Gastroesophageal sphincter (tissue), 4 donors: Measurements from ENCODE around the gene CERK. TPM values are rescaled to one million over a fixed set of nuclear protein-coding genes. Genes with fewer than 3 reads are reported as not detected.
A peak's percentile ranks its signal among the peaks of the same experiment; 100 is the strongest.

Experiments
- ATAC-seq: fragments of 150-250 bp; one replicate; pipeline ENCODE4 v1.9.1; 2016; ENCODE audit warnings: mild to moderate bottlenecking, moderate library complexity
- H3K27ac ChIP-seq, 4 donors: fragments of 200-600 bp; sonication (generic) in 3 of 4; 1 replicate in 3 of 4; 2 replicates in 1 of 4; pipeline ENCODE4 v1.5.1; 2016 to 2019
- H3K27me3 ChIP-seq: fragments of 200-600 bp; sonication (generic); one replicate; pipeline ENCODE4 v1.5.1; 2019
- H3K36me3 ChIP-seq, 2 donors: fragments of 200-600 bp; sonication (generic); one replicate each; pipeline ENCODE4 v1.5.1; 2019; ENCODE audit warnings: control low read depth in 1 of 2
- H3K4me1 ChIP-seq, 3 donors: fragments of 200-600 bp; sonication (generic); 1 replicate in 2 of 3; 2 replicates in 1 of 3; pipeline ENCODE4 v1.5.1; 2016 to 2019; ENCODE audit warnings: control low read depth in 2 of 3
- H3K4me3 ChIP-seq, 2 donors: fragments of 200-600 bp; sonication (generic); one replicate each; pipeline ENCODE4 v1.5.1; 2019; ENCODE audit warnings: mild to moderate bottlenecking in 1 of 2, moderate library complexity in 1 of 2
- H3K9me3 ChIP-seq, 3 donors: fragments of 200-600 bp; sonication (generic); one replicate each; pipeline ENCODE4 v1.5.1; 2017 to 2019; ENCODE audit warnings: control low read depth in 2 of 3
- EP300 ChIP-seq: sonication (generic); formaldehyde crosslinking; IDR thresholded peaks from one replicate; pipeline ENCODE4 v1.6.1; 2017; ENCODE audit warnings: antibody characterized with exemption, mild to moderate bottlenecking
- POLR2A ChIP-seq, 2 donors: fragments of 450-650 bp; IDR thresholded peaks; one replicate each; pipeline ENCODE4 v1.6.1; 2017; ENCODE audit warnings: antibody characterized with exemption in 2 of 2, mild to moderate bottlenecking in 2 of 2, moderate library complexity in 1 of 2
- POLR2AphosphoS5 ChIP-seq: sonication (generic); formaldehyde crosslinking; IDR thresholded peaks from one replicate; pipeline ENCODE4 v1.6.1; 2017; ENCODE audit warnings: antibody characterized with exemption
- WGBS, 2 donors: methylation state at CpG; one replicate each; pipeline ENCODE4 v1.1.5; 2018; ENCODE audit warnings: low coverage in 1 of 2; 5-methylcytosine and 5-hydroxymethylcytosine counted together
- total RNA-seq, 4 donors: library from RNA; depleted of rRNA; stranded (reverse); fragments of >200 nt; gene quantifications; one replicate each; pipeline ENCODE4 v1.1.0, GENCODE V29; 2016
- TF ChIP-seq, protein P1 (sequence below), 4 experiments: fragments of 200-600 bp in 2 of 4; fragments of 450-650 bp in 2 of 4; sonication (generic) in 1 of 4; IDR thresholded peaks; one replicate each; pipeline ENCODE4 v1.5.1; 2017 to 2019; ENCODE audit warnings: antibody characterized with exemption in 4 of 4, mild to moderate bottlenecking in 2 of 4, moderate library complexity in 2 of 4

The CERK gene
- total RNA-seq, 4 donors from 2014 or later = 44.6 to 55.9 (median 45.6) TPM

DNA sequence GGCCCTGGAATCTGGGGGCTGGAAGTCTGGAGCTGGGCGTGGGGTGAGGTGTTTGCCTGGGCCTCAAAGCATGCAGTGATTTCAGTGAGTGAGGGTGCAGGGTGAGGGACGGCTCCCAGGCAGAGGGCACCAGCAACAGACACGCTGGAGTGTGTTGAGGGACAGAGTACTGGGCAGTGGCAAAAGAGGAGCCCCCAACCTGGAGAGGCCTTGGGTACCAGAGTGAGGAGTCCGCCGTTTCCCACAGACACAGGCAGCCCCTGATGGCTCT is 12.4 kb upstream of the CERK start:
- peaks cover 61% of the 10 kb centered on the region for H3K27me3 ChIP-seq
- no peaks in the 10 kb centered on the region for H3K9me3 ChIP-seq
- no peak overlapping the region for H3K4me3 ChIP-seq
- peaks cover 0 to 37% (median 25%) of the 10 kb centered on the region in 3 donors for H3K4me1 ChIP-seq
- ATAC-seq = no peak
- H3K36me3 ChIP-seq = no peaks in the 10 kb centered on the region
- TF ChIP-seq POLR2A (IDR thresholded peaks at IDR 0.05) (no peak), POLR2AphosphoS5 (no peak), EP300 (no peak)
- TF ChIP-seq, protein P1, sequence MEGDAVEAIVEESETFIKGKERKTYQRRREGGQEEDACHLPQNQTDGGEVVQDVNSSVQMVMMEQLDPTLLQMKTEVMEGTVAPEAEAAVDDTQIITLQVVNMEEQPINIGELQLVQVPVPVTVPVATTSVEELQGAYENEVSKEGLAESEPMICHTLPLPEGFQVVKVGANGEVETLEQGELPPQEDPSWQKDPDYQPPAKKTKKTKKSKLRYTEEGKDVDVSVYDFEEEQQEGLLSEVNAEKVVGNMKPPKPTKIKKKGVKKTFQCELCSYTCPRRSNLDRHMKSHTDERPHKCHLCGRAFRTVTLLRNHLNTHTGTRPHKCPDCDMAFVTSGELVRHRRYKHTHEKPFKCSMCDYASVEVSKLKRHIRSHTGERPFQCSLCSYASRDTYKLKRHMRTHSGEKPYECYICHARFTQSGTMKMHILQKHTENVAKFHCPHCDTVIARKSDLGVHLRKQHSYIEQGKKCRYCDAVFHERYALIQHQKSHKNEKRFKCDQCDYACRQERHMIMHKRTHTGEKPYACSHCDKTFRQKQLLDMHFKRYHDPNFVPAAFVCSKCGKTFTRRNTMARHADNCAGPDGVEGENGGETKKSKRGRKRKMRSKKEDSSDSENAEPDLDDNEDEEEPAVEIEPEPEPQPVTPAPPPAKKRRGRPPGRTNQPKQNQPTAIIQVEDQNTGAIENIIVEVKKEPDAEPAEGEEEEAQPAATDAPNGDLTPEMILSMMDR (IDR thresholded peaks at IDR 0.05) = no peak
- 93% methylated on average over 4 of the region's 5 CpGs; no CpG with 5 or more reads in 1 of the 2 donors for WGBS, 2 donors
- H3K27ac ChIP-seq = no peak overlapping the region

GRCh38 chr22:46749682-46750529 is 11.9 kb upstream of the CERK start:
- Histone ChIP-seq H3K27ac (no peak overlapping the region), H3K4me1 (peaks cover 0 to 37% (median 24%) of the 10 kb centered on the region in 3 donors)
- ATAC-seq = no peak

DNA sequence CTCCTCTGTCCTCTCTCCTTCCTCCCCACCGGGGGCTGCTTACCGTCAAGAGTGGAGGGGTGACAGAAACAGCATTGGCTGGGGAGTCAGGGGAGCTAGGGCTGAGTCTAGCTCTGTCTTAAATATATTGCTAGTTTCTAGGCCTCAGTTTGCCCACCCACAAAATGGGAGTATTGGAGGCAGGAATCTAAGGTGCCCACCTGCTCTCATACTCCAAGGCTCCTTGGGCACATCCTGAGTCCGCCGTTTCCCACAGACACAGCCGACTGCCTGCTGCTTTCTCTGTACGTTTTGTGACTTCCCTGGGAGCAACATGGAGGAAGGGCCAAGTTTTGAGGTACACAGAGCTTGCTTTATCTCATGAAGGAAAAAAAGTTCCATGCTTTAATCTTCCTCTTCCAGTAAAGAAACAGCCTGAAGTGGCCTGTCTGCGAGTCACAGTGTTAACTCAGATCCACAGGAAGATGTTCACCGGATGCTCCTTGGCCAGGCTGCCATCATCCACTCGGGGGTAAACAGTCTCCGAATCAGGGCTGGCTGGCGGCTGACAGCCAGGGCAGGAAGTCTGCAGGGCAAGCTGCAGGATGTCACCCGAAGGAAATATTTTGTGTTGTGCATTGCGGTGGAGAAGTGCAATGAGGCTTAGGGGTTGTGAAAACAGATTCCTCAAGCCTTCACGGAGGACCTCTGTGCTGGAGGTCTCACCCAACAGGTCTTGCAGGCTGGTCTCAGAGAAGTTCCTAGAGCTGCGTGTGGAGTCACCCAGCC is 11.0 kb upstream of the CERK start:
- ATAC-seq = peak; percentile 23
- H3K9me3 ChIP-seq = no peaks in the 10 kb centered on the region
- peaks cover 61% of the 10 kb centered on the region for H3K27me3 ChIP-seq
- no peaks in the 10 kb centered on the region for H3K36me3 ChIP-seq
- peaks cover 0 to 29% (median 15%) of the 10 kb centered on the region in 3 donors for H3K4me1 ChIP-seq
- TF ChIP-seq POLR2AphosphoS5 (peak; percentile 25), EP300 (no peak)
- 26% methylated on average over 8 of the region's 15 CpGs; no CpG with 5 or more reads in 1 of the 2 donors for WGBS, 2 donors
- no peak overlapping the region for H3K27ac ChIP-seq
- H3K4me3 ChIP-seq = no peak overlapping the region

More at GRCh38 chr22:46749682-46750529, 11.9 kb upstream of the CERK start:
- TF ChIP-seq POLR2A (IDR thresholded peaks at IDR 0.05) (no peak), EP300 (no peak), POLR2AphosphoS5 (no peak)
- TF ChIP-seq, protein P1 (IDR thresholded peaks at IDR 0.05) = no peak
- 60 to 93% methylated on average over 6 to 9 of the region's 14 CpGs for WGBS, 2 donors
- Histone ChIP-seq H3K36me3 (no peaks in the 10 kb centered on the region), H3K9me3 (no peaks in the 10 kb centered on the region), H3K27me3 (peaks cover 61% of the 10 kb centered on the region), H3K4me3 (no peak overlapping the region)

- no peak for TF ChIP-seq EP300
- no peak for TF ChIP-seq POLR2AphosphoS5
- TF ChIP-seq, protein P1 (IDR thresholded peaks at IDR 0.05) = no peak
- TF ChIP-seq POLR2A (IDR thresholded peaks at IDR 0.05) = no peak
- Histone ChIP-seq H3K27me3 (peaks cover 61% of the 10 kb centered on the region), H3K4me1 (peaks cover 0 to 22% (median 8%) of the 10 kb centered on the region in 3 donors), H3K9me3 (no peaks in the 10 kb centered on the region), H3K4me3 (no peak overlapping the region), H3K36me3 (no peaks in the 10 kb centered on the region), H3K27ac (no peak overlapping the region)
- 60 to 93% methylated on average over 1 to 3 of the region's 20 CpGs for WGBS, 2 donors
- ATAC-seq = no peak
These were observed 10.3 kb upstream of the CERK start for GRCh38 chr22:46748206-46748907.

DNA sequence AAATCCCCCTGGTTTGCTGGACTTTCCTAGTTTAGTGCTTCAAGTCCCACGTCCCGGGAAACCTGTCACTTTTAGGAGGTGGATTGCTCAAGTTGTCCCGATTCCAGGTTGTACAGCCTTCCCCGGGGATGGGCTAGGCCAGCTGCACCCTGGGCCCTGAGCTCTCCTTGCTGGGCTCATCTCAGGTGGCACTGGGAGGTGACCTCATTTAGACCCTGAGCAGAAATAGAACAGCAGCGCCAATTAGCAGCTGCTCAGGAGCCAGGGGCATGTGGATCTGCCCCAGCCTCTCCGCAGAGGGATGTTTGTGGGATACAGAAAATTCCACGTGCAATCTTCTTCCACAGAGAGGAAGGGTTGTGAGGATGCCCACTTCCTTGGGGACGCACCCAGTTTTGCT is 9.6 kb upstream of the CERK start:
- 80 to 100% methylated on average over 1 to 3 of the region's 8 CpGs for WGBS, 2 donors

More for the DNA sequence above, 9.6 kb upstream of the CERK start:
- Histone ChIP-seq H3K4me1 (peaks cover 0 to 16% (median 4%) of the 10 kb centered on the region in 3 donors), H3K27ac (no peak overlapping the region), H3K4me3 (no peak overlapping the region), H3K36me3 (no peaks in the 10 kb centered on the region), H3K27me3 (peaks cover 59% of the 10 kb centered on the region), H3K9me3 (no peaks in the 10 kb centered on the region)
- no peak for TF ChIP-seq POLR2AphosphoS5
- TF ChIP-seq, protein P1 (IDR thresholded peaks at IDR 0.05) = no peak
- no peak for TF ChIP-seq EP300
- ATAC-seq = no peak
